ENCODE results near the gene SRPK2. TPM values are rescaled to one million over a fixed set of nuclear protein-coding genes. Genes with fewer than 3 reads are reported as not detected.

SRPK2 gene
- total RNA-seq, 1 donor from 2014 or later, result 54.8 TPM

- H3K27ac ChIP-seq (ENCODE audit: low read depth, low read length), result no peak overlapping the region
- no peak for FAIRE-seq
- H3K36me3 Mint-ChIP-seq (ENCODE audit: low read depth, unreplicated experiment), result peaks cover 12% of the 10 kb centered on the region
These were observed 301.9 kb downstream of the SRPK2 start for GRCh38 chr7:105086850-105087249.

GRCh38 chr7:105084581-105084980 lies 304.1 kb downstream of the SRPK2 start:
- no peak overlapping the region for H3K27ac Mint-ChIP-seq (ENCODE audit: unreplicated experiment)
- H3K4me1 ChIP-seq (ENCODE audit: insufficient read depth, low read length), result no peaks in the 10 kb centered on the region
- FAIRE-seq, result no peak
- H3K27ac ChIP-seq (ENCODE audit: low read depth, low read length), result no peak overlapping the region
- peaks cover 37% of the 10 kb centered on the region for H4K20me1 ChIP-seq (ENCODE audit: insufficient read depth, low read length)
- H3K79me2 ChIP-seq (ENCODE audit: insufficient read depth, low read length), result peaks cover 25% of the 10 kb centered on the region
- no peak for DNase-seq (ENCODE audit: low read depth)
- H2AFZ ChIP-seq (ENCODE audit: low read depth, low read length), result no peak overlapping the region
- H3K27me3 Mint-ChIP-seq (ENCODE audit: low read depth, unreplicated experiment), result no peaks in the 10 kb centered on the region
- TF ChIP-seq EZH2 (IDR thresholded peaks at IDR 0.05; ENCODE audit: insufficient read depth, low read length), result no peak
- H3K4me3 ChIP-seq (ENCODE audit: insufficient read depth, low read depth, low read length), result no peak overlapping the region
- H3K27me3 ChIP-seq (ENCODE audit: insufficient read depth, low read length), result no peaks in the 10 kb centered on the region
- no peak overlapping the region for H3K4me2 ChIP-seq (ENCODE audit: low read length)
- no peak overlapping the region for H3K4me3 Mint-ChIP-seq (ENCODE audit: unreplicated experiment)
- H3K4me1 Mint-ChIP-seq (ENCODE audit: low read depth, unreplicated experiment), result peaks cover 4% of the 10 kb centered on the region
- H3K9me3 Mint-ChIP-seq (ENCODE audit: unreplicated experiment), result no peaks in the 10 kb centered on the region
- H3K36me3 ChIP-seq (ENCODE audit: insufficient read depth, low read length), result peaks cover 40% of the 10 kb centered on the region
- peaks cover 13% of the 10 kb centered on the region for H3K36me3 Mint-ChIP-seq (ENCODE audit: low read depth, unreplicated experiment)
- H3K9ac ChIP-seq (ENCODE audit: low read length), result no peak overlapping the region
- H3K9me3 ChIP-seq (ENCODE audit: insufficient read depth, low read depth, low read length), result no peaks in the 10 kb centered on the region

More at GRCh38 chr7:105086850-105087249, 301.9 kb downstream of the SRPK2 start:
- H2AFZ ChIP-seq (ENCODE audit: low read depth, low read length), result no peak overlapping the region
- Mint-ChIP-seq H3K27ac (ENCODE audit: unreplicated experiment) (no peak overlapping the region), H3K4me1 (ENCODE audit: low read depth, unreplicated experiment) (peaks cover 4% of the 10 kb centered on the region), H3K9me3 (ENCODE audit: unreplicated experiment) (no peaks in the 10 kb centered on the region), H3K27me3 (ENCODE audit: low read depth, unreplicated experiment) (no peaks in the 10 kb centered on the region), H3K4me3 (ENCODE audit: unreplicated experiment) (no peak overlapping the region)
- H3K4me3 ChIP-seq (ENCODE audit: insufficient read depth, low read depth, low read length), result no peak overlapping the region
- peaks cover 38% of the 10 kb centered on the region for H4K20me1 ChIP-seq (ENCODE audit: insufficient read depth, low read length)
- H3K9me3 ChIP-seq (ENCODE audit: insufficient read depth, low read depth, low read length), result no peaks in the 10 kb centered on the region
- no peak for DNase-seq (ENCODE audit: low read depth)
- H3K36me3 ChIP-seq (ENCODE audit: insufficient read depth, low read length), result peaks cover 35% of the 10 kb centered on the region
- no peaks in the 10 kb centered on the region for H3K27me3 ChIP-seq (ENCODE audit: insufficient read depth, low read length)
- TF ChIP-seq EZH2 (IDR thresholded peaks at IDR 0.05; ENCODE audit: insufficient read depth, low read length), result no peak
- TF ChIP-seq CTCF (IDR thresholded peaks at IDR 0.05; ENCODE audit: insufficient read depth, low read depth, low read length), result no peak
- H3K79me2 ChIP-seq (ENCODE audit: insufficient read depth, low read length), result peaks cover 22% of the 10 kb centered on the region
- no peak overlapping the region for H3K9ac ChIP-seq (ENCODE audit: low read length)
- no peak overlapping the region for H3K4me2 ChIP-seq (ENCODE audit: low read length)
- H3K4me1 ChIP-seq (ENCODE audit: insufficient read depth, low read length), result no peaks in the 10 kb centered on the region

- H3K9me3 Mint-ChIP-seq (ENCODE audit: unreplicated experiment), result no peaks in the 10 kb centered on the region
- H3K27ac ChIP-seq (ENCODE audit: low read depth, low read length), result no peak overlapping the region
- no peak overlapping the region for H3K4me3 Mint-ChIP-seq (ENCODE audit: unreplicated experiment)
- H3K36me3 ChIP-seq (ENCODE audit: insufficient read depth, low read length), result peaks cover 63% of the 10 kb centered on the region
- no peaks in the 10 kb centered on the region for H3K9me3 ChIP-seq (ENCODE audit: insufficient read depth, low read depth, low read length)
- DNase-seq (ENCODE audit: low read depth) (no peak), FAIRE-seq (no peak)
- H3K4me2 ChIP-seq (ENCODE audit: low read length), result no peak overlapping the region
- H3K27me3 Mint-ChIP-seq (ENCODE audit: low read depth, unreplicated experiment), result no peaks in the 10 kb centered on the region
- no peak overlapping the region for H3K4me3 ChIP-seq (ENCODE audit: insufficient read depth, low read depth, low read length)
- H3K36me3 Mint-ChIP-seq (ENCODE audit: low read depth, unreplicated experiment), result peaks cover 11% of the 10 kb centered on the region
- H3K27ac Mint-ChIP-seq (ENCODE audit: unreplicated experiment), result no peak overlapping the region
- TF ChIP-seq CTCF (IDR thresholded peaks at IDR 0.05; ENCODE audit: insufficient read depth, low read depth, low read length) (no peak), EZH2 (IDR thresholded peaks at IDR 0.05; ENCODE audit: insufficient read depth, low read length) (no peak)
- no peak overlapping the region for H3K9ac ChIP-seq (ENCODE audit: low read length)
- no peaks in the 10 kb centered on the region for H3K27me3 ChIP-seq (ENCODE audit: insufficient read depth, low read length)
- peaks cover 35% of the 10 kb centered on the region for H4K20me1 ChIP-seq (ENCODE audit: insufficient read depth, low read length)
- H3K4me1 Mint-ChIP-seq (ENCODE audit: low read depth, unreplicated experiment), result no peaks in the 10 kb centered on the region
- peaks cover 7% of the 10 kb centered on the region for H3K79me2 ChIP-seq (ENCODE audit: insufficient read depth, low read length)
- H3K4me1 ChIP-seq (ENCODE audit: insufficient read depth, low read length), result no peaks in the 10 kb centered on the region
- H2AFZ ChIP-seq (ENCODE audit: low read depth, low read length), result no peak overlapping the region
These were observed 309.4 kb downstream of the SRPK2 start for GRCh38 chr7:105079348-105079747.

All from astrocyte (in vitro differentiated cells and primary cell).